GM18520 (cell line): ENCODE results near the gene GATAD2A.

Source experiments
- ATAC-seq: cut with Tn5 transposase; IDR thresholded peaks from one replicate; pipeline ENCODE4 v1.9.1; 2021; ENCODE audit not compliant: unreplicated experiment

GATAD2A gene

DNA sequence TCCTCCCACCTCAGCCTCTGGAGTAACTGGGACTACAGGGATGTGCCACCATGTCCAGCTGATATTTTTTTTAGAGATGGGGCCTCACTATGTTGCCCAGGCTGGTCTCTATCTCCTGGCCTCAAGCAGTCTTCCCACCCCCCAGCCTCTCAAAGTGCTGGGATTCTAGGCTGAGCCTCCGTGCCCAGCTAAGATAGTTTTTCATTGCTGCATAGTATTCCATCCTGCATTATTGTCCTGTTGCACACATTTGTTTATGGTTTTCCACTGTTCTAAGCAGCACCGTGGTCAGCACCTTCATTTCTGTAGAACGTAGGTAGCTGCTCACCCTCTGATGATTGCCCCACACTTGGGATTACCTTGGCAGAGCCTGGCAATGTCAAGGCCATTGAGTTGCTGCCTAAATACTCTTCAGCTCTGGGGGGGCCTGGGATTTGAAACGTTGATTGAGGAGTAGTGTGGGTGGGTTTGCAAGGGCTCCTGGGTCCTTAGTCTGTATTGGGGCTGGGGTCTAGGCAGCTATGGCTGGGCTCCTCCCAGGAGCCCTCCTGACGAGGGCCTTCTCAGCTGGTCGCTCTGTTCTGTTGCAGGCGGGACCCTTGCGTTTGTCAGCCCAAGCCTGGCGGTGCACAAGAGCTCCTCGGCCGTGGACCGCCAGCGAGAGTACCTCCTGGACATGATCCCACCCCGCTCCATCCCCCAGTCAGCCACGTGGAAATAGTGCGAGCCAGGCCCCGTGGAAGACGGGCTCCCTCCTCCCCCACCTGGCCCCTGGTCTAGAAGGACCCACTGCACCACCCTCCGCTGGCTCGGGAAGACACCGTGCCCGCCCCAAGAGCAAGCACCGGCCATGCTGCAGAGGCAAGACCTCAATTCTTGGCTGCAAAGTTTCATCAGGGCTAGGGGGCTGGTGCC lies 99.5 kb downstream of the GATAD2A start:
- ATAC-seq: no peak

- no peak for ATAC-seq
Measured at GRCh38 chr19:19505669-19506326, 100.3 kb downstream of the GATAD2A start.

DNA sequence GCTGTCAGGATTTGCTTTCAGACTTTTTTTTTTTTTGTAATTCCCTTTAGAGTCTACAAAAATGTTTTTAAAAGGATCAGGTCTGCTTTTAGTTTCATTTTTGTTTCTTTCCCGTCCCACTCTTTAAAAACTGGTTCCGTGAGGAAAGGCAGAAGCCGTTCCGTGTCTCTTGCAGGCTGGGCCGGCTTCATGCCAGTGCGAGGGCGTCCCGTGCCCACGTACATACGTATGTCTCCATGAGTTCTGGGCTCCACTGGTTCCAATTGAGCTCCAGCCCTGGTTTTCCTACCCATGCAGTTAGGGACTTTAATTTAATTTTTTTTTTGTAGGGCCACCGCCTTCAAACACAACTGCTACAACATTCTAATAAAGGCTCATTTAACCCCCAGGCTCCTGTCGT lies 101.1 kb downstream of the GATAD2A start:
- no peak for ATAC-seq

- ATAC-seq: no peak
Measured at GRCh38 chr19:19507354-19507753, 101.9 kb downstream of the GATAD2A start.

DNA sequence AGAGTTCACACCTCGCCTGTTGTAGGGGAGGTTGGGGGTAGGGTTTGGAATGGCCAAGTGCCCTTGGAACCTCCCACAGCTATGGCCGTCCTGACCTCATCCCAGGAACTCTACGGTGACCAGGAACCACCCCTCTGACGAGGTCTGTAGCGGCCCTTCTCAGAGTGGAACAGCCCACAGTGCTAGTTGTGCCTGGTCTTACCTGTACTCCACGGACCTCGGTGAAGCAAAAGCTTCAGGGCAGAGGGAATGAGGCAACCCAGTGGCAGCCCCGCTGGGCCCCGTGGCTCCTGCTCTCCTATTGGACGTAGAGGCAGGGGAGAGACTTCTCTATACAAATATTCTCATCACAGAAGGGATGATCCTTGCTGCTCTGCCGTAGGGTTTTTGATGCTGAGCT lies 102.7 kb downstream of the GATAD2A start:
- no peak for ATAC-seq

- ATAC-seq: no peak
Measured at GRCh38 chr19:19510432-19510831, 105.0 kb downstream of the GATAD2A start.

GRCh38 chr19:19513682-19514081 lies 108.2 kb downstream of the GATAD2A start:
- no peak for ATAC-seq

DNA sequence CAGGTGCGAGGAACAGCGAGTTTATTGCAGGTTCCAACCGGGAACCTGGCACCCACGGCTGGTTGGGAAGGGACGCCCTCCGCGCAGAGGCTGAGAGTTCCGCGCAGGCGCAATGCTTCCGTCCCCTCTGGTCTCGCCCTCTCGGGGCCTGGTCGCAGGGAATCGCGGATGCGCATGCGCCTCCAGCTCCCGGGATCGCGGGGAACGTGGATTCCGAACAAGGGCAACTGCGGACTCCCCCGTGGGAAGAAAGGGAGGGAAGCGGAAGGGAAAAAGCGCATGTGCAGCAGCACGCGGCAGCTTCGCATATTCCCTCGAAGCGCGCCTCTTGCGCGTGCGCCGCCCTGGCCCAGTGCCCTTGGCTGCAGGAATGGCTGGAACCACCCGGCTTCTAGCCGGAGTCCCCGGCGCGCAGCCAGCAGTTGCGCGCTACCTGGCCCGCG lies 108.8 kb downstream of the GATAD2A start:
- ATAC-seq: no peak

DNA sequence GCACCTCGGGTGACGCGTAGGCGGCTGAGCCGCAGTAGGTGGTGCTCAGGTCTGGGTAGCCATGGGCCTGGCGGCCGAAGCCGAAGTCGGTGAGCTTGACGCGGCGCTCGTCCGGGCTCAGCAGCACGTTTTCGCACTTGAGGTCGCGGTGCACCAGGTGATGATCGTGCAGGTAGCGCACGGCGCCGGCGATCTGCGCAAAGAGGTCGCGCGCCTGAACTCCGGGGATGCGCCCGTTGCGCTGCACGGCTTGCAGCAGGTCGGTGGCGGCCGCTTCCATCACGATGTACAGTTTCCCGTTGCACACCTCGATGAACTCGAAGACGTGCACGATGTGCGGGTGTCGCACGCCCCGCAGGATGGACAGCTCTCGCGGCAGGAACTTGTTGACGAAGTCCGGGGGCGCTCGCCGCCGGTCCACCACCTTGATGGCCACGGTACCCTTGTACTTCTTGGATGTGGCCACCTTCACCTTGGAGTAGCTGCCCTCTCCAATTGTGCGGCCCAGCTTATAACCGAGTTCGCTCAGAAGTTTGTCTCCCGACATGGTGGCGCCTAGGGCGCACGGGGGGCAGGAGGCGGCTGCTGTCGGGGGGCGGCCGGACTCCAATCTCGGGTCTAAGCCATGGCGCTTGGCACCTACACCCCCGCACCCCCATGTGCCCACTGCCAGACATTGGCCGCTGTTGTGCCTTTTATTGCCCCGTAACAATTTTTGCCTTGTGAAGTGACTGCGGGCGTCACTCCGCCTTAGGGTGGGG lies 109.6 kb downstream of the GATAD2A start, which contains the start of gene TSSK6:
Gene TSSK6, minus strand, starts transcription at position 668 of the 761 bp plus-strand sequence. Its CDS starts 121 bp downstream, at position 547.
- ATAC-seq: no peak

- peak; percentile 91 for ATAC-seq
Measured at GRCh38 chr19:19515642-19516519, 110.4 kb downstream of the GATAD2A start, which contains the start of gene NDUFA13. Gene NDUFA13, plus strand, starts transcription at chr19:19516225. Its CDS starts 14 bp downstream, at chr19:19516239.

GRCh38 chr19:19517235-19517619 lies 111.8 kb downstream of the GATAD2A start:
- ATAC-seq: no peak

DNA sequence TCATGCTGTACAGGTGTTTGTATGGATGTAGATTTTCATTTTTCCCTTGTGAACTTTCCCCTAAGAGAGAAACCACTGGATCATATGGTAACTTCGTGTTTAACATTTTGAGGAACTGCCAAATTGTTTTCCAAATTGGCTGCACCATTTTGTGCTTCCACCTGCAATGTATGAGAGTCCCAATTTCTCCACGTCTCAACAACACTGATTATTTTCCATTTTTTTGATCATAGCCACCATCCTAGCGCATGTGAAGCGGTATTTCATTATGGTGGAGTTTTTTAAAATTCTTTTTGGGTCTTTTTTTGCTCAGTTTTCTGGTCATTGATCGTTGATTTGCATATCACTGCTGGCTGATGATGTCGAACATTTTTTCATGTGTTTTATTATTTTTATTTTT lies 115.5 kb downstream of the GATAD2A start:
- ATAC-seq: no peak

- no peak for ATAC-seq
Measured at GRCh38 chr19:19523177-19523576, 117.7 kb downstream of the GATAD2A start.

- no peak for ATAC-seq
Measured at GRCh38 chr19:19524053-19524452, 118.6 kb downstream of the GATAD2A start.

GRCh38 chr19:19525611-19526380 lies 120.3 kb downstream of the GATAD2A start:
- ATAC-seq: no peak

DNA sequence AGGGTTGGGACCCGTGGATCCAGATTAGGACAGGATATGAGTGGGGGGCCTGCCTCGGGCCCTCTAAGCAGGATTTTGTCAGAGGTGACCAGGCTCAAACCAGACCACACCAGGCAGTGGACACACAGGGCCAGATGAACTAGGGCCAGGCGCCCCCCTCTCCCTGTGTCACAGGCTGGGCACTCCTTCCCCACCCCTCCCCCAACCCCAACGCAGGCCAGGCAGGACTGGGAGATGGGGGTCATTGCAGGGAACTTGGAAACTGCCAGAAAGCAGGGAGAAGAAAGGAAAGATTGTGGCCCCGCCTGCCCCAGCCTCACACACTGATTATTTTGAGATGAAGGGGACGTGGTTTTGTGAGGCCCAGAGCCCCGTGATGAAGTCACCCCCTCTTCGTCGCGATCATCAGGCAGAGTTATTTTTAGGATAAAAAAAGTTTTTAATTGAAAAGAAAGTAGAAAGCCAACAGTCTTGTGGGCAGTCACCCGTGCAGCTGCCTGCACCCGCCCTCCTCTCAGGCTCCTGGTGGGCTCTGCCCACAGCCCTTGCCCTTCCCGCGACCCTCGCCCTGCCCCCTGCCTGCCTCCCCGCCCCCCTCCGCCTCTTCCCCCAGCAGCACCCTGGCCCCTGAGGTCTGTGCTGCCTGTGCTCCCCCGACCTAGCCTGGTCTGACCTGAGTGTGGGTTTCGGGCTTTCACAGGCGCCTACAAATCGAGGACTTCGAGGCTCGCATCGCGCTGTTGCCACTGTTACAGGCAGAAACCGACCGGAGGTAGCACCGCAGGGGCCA lies 121.3 kb downstream of the GATAD2A start:
- no peak for ATAC-seq

GRCh38 chr19:19527371-19527656 lies 121.8 kb downstream of the GATAD2A start:
- ATAC-seq: no peak

- no peak for ATAC-seq
Measured at GRCh38 chr19:19527674-19528625, 122.5 kb downstream of the GATAD2A start.
